GM12878 (cell line): Measurements from ENCODE around the gene GRK6. TPM values are rescaled to one million over a fixed set of nuclear protein-coding genes. Genes with fewer than 3 reads are reported as not detected.

Experiments
- CBFB ChIP-seq: IDR thresholded peaks from 2 replicates; pipeline ENCODE4 v1.6.1; 2016; ENCODE audit warnings: antibody characterized with exemption, low read depth
- CEBPB ChIP-seq, 2 experiments: fragments of 150-350 bp in 1 of 2; IDR thresholded peaks; 2 replicates each; pipeline ENCODE4 v1.6.1; 2012 to 2014; ENCODE audit warnings: low read depth in 2 of 2, low read length in 2 of 2, borderline replicate concordance in 1 of 2, inconsistent platforms in 1 of 2
- CHD4 ChIP-seq: fragments of 200-600 bp; sonication (generic); IDR thresholded peaks from 2 replicates; pipeline ENCODE4 v1.6.1; 2016; ENCODE audit warnings: mild to moderate bottlenecking
- EZH2 ChIP-seq: IDR thresholded peaks from 2 replicates; pipeline ENCODE4 v1.6.1; 2012; ENCODE audit warnings: low read depth, mild to moderate bottlenecking, control low read depth, inconsistent platforms, low read length, borderline replicate concordance; ENCODE audit not compliant: control insufficient read depth
- KAT2A ChIP-seq: conservative IDR thresholded peaks from 2 replicates; pipeline ENCODE4 v1.6.1; 2011; ENCODE audit warnings: low read depth, low read length; ENCODE audit not compliant: control insufficient read depth
- KDM1A ChIP-seq: fragments of 200-600 bp; sonication (generic); IDR thresholded peaks from 2 replicates; pipeline ENCODE4 v1.6.1; 2016; ENCODE audit warnings: borderline replicate concordance
- MEF2A ChIP-seq: IDR thresholded peaks from 2 replicates; pipeline ENCODE4 v1.6.1; 2011; ENCODE audit warnings: low read depth, mild to moderate bottlenecking, low read length, moderate library complexity; ENCODE audit not compliant: insufficient read depth
- MEF2B ChIP-seq: fragments of 450-650 bp; IDR thresholded peaks from 2 replicates; pipeline ENCODE4 v1.6.1; 2018; ENCODE audit warnings: mild to moderate bottlenecking, moderate library complexity; ENCODE audit not compliant: partially characterized antibody, poor library complexity, severe bottlenecking
- MTA3 ChIP-seq: IDR thresholded peaks from 2 replicates; pipeline ENCODE4 v1.6.1; 2012; ENCODE audit warnings: low read length, inconsistent platforms, borderline replicate concordance
- NFYA ChIP-seq: IDR thresholded peaks from 2 replicates; pipeline ENCODE4 v1.6.1; 2011; ENCODE audit warnings: low read depth, mild to moderate bottlenecking, low read length, improper control_type of control experiment, borderline replicate concordance
- RBBP5 ChIP-seq: fragments of 200-600 bp; sonication (generic); conservative IDR thresholded peaks from 2 replicates; pipeline ENCODE4 v1.6.1; 2016
- SMC3 ChIP-seq: IDR thresholded peaks from 2 replicates; pipeline ENCODE4 v1.6.1; 2011; ENCODE audit warnings: low read length, improper control_type of control experiment, borderline replicate concordance
- SPI1 ChIP-seq: IDR thresholded peaks from 2 replicates; pipeline ENCODE4 v1.6.1; 2011; ENCODE audit warnings: low read depth, mild to moderate bottlenecking, low read length, moderate library complexity, borderline replicate concordance; ENCODE audit not compliant: insufficient read depth
- TBL1XR1 ChIP-seq: IDR thresholded peaks from 2 replicates; pipeline ENCODE4 v1.6.1; 2012; ENCODE audit warnings: low read depth, low read length, improper control_type of control experiment
- TCF7 ChIP-seq: IDR thresholded peaks from 2 replicates; pipeline ENCODE4 v1.6.1; 2014; ENCODE audit warnings: antibody characterized with exemption, borderline replicate concordance
- YBX1 ChIP-seq: fragments of 450-650 bp; IDR thresholded peaks from 2 replicates; pipeline ENCODE4 v1.6.1; 2016; ENCODE audit warnings: antibody characterized with exemption
- ZZZ3 ChIP-seq: IDR thresholded peaks from 2 replicates; pipeline ENCODE4 v1.6.1; 2011; ENCODE audit warnings: low read depth; ENCODE audit not compliant: control insufficient read depth, insufficient read length
- polyA plus RNA-seq, 11 experiments: library from polyadenylated mRNA; depleted of rRNA in 4 of 11; unstranded in 6 of 11; stranded (reverse) in 5 of 11; fragments of >200 nt; fragmentation: Nextera tagmentation in 4 of 11; fragmentation: Illumina TruSeq in 1 of 11; extraction: Ambion mirVana in 4 of 11; extraction: Trizol in 1 of 11; gene quantifications; 1 replicate in 1 of 11; 2 replicates in 10 of 11; pipeline versions ENCODE4 v1.2.1 to v1.2.3, GENCODE V29; 2011 to 2016; ENCODE audit warnings: inconsistent platforms in 2 of 11, missing spikeins in 2 of 11, low read depth in 1 of 11
- total RNA-seq, 4 experiments: library from RNA; depleted of rRNA in 3 of 4; stranded (reverse); fragments of >200 nt in 3 of 4; fragmentation: Illumina TruSeq in 1 of 4; extraction: Trizol in 1 of 4; gene quantifications; 2 replicates each; pipeline versions ENCODE4 v1.2.1 to v1.2.3, GENCODE V29; 2013 to 2021
- TF ChIP-seq, protein P1 (sequence below): fragments of 450-650 bp; IDR thresholded peaks from 2 replicates; pipeline ENCODE4 v1.6.1; 2017; ENCODE audit warnings: mild to moderate bottlenecking, moderate library complexity
- TF ChIP-seq, protein P2 (sequence below): fragments of 450-650 bp; IDR thresholded peaks from 2 replicates; pipeline ENCODE4 v1.6.1; 2016; ENCODE audit warnings: mild to moderate bottlenecking
- TF ChIP-seq, protein P3 (sequence below): IDR thresholded peaks from 2 replicates; pipeline ENCODE4 v1.6.1; 2012; ENCODE audit warnings: low read depth, low read length, improper control_type of control experiment
- TF ChIP-seq, protein P4 (sequence below): fragments of 150-350 bp; IDR thresholded peaks from 2 replicates; pipeline ENCODE4 v1.6.1; 2016; ENCODE audit warnings: low read depth, low read length

Gene GRK6
- total and polyA plus RNA-seq, 10 of the 15 experiments (the other 5 are each of a cell fraction or from before 2014, with no cell fraction given): 0.79 to 124 (median 41.6) TPM

DNA sequence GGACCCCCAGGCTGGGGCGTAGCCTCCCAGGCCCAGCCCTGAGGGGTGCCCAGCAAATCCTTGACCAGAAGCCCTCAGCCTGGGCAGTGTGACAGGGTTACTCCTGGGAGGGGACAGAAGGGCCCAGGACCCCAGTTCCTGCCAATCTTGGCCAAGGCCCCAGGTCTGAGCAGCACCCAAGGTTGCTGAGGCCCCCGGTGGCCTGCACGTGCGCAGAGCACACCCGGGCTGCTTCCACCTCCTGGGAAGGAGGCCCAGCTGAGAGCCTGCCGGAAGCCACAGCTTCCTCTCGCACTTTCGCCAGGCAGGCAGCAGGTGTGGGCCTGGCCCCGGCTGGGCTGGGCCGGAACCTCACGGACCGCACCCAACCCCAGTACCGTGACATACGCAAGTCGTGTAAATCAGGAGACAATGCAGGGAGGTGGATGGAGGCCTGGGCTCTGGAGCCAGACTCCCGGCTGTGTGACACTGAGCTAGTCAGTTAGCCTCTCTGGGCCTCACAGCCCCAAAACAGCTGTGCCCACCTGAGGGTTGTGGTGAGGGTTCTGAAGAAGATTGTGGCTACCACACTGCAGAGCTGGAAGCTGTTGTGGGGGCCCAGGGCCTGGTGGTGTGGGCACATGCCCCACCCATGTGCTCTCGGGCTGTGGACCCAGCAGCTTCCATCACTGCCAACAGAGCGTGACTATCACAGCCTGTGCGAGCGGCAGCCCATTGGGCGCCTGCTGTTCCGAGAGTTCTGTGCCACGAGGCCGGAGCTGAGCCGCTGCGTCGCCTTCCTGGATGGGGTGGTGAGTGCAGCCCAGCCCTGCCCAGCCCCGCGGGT is 5.1 kb downstream of the GRK6 start (continued):
- TF ChIP-seq, protein P1, sequence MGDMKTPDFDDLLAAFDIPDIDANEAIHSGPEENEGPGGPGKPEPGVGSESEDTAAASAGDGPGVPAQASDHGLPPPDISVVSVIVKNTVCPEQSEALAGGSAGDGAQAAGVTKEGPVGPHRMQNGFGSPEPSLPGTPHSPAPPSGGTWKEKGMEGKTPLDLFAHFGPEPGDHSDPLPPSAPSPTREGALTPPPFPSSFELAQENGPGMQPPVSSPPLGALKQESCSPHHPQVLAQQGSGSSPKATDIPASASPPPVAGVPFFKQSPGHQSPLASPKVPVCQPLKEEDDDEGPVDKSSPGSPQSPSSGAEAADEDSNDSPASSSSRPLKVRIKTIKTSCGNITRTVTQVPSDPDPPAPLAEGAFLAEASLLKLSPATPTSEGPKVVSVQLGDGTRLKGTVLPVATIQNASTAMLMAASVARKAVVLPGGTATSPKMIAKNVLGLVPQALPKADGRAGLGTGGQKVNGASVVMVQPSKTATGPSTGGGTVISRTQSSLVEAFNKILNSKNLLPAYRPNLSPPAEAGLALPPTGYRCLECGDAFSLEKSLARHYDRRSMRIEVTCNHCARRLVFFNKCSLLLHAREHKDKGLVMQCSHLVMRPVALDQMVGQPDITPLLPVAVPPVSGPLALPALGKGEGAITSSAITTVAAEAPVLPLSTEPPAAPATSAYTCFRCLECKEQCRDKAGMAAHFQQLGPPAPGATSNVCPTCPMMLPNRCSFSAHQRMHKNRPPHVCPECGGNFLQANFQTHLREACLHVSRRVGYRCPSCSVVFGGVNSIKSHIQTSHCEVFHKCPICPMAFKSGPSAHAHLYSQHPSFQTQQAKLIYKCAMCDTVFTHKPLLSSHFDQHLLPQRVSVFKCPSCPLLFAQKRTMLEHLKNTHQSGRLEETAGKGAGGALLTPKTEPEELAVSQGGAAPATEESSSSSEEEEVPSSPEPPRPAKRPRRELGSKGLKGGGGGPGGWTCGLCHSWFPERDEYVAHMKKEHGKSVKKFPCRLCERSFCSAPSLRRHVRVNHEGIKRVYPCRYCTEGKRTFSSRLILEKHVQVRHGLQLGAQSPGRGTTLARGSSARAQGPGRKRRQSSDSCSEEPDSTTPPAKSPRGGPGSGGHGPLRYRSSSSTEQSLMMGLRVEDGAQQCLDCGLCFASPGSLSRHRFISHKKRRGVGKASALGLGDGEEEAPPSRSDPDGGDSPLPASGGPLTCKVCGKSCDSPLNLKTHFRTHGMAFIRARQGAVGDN: peak; percentile 93
- no peak for TF ChIP-seq CEBPB (IDR thresholded peaks at IDR 0.05; ENCODE audit: borderline replicate concordance in 1 of 2, low read depth in 2 of 2, low read length in 2 of 2)
- TF ChIP-seq KAT2A: no peak
- no peak for TF ChIP-seq MTA3
- TF ChIP-seq SMC3: no peak
- TF ChIP-seq, protein P2, sequence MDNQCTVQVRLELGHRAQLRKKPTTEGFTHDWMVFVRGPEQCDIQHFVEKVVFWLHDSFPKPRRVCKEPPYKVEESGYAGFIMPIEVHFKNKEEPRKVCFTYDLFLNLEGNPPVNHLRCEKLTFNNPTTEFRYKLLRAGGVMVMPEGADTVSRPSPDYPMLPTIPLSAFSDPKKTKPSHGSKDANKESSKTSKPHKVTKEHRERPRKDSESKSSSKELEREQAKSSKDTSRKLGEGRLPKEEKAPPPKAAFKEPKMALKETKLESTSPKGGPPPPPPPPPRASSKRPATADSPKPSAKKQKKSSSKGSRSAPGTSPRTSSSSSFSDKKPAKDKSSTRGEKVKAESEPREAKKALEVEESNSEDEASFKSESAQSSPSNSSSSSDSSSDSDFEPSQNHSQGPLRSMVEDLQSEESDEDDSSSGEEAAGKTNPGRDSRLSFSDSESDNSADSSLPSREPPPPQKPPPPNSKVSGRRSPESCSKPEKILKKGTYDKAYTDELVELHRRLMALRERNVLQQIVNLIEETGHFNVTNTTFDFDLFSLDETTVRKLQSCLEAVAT: peak; percentile 52; the same call in 1 of the 2 replicates
- no peak for TF ChIP-seq TCF7
- TF ChIP-seq, protein P3, sequence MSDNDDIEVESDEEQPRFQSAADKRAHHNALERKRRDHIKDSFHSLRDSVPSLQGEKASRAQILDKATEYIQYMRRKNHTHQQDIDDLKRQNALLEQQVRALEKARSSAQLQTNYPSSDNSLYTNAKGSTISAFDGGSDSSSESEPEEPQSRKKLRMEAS: peak; percentile 80; the same call in 1 of the 2 replicates
- TF ChIP-seq EZH2: no peak
- 0 out of 2 replicates have a peak, but pooled peaks have one; percentile 26 for TF ChIP-seq MEF2A
- no peak for TF ChIP-seq RBBP5
- no peak for TF ChIP-seq YBX1
- peak; percentile 59; the same call in 1 of the 2 replicates for TF ChIP-seq SPI1
- TF ChIP-seq, protein P4, sequence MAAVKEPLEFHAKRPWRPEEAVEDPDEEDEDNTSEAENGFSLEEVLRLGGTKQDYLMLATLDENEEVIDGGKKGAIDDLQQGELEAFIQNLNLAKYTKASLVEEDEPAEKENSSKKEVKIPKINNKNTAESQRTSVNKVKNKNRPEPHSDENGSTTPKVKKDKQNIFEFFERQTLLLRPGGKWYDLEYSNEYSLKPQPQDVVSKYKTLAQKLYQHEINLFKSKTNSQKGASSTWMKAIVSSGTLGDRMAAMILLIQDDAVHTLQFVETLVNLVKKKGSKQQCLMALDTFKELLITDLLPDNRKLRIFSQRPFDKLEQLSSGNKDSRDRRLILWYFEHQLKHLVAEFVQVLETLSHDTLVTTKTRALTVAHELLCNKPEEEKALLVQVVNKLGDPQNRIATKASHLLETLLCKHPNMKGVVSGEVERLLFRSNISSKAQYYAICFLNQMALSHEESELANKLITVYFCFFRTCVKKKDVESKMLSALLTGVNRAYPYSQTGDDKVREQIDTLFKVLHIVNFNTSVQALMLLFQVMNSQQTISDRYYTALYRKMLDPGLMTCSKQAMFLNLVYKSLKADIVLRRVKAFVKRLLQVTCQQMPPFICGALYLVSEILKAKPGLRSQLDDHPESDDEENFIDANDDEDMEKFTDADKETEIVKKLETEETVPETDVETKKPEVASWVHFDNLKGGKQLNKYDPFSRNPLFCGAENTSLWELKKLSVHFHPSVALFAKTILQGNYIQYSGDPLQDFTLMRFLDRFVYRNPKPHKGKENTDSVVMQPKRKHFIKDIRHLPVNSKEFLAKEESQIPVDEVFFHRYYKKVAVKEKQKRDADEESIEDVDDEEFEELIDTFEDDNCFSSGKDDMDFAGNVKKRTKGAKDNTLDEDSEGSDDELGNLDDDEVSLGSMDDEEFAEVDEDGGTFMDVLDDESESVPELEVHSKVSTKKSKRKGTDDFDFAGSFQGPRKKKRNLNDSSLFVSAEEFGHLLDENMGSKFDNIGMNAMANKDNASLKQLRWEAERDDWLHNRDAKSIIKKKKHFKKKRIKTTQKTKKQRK: no peak
- TF ChIP-seq NFYA: no peak
- no peak for TF ChIP-seq KDM1A
- peak; percentile 50; the same call in 1 of the 2 replicates for TF ChIP-seq TBL1XR1
- TF ChIP-seq CBFB: peak; percentile 72
- peak; percentile 53 for TF ChIP-seq MEF2B
- no peak for TF ChIP-seq ZZZ3
- TF ChIP-seq CHD4: no peak
